DND-41 (cell line): ENCODE measurements around the gene SERINC2.
"Not testable (repeated sequence)": the region's sequence is repeated elsewhere in the genome, so short reads cannot be mapped to it uniquely, and the experiment has no call there.

Experiments used
- ATAC-seq: fragments of 200-7000 bp; cut with Tn5 transposase; 3 replicates; pipeline ENCODE4 v1.9.1; 2021; ENCODE audit warnings: low read depth; ENCODE audit not compliant: insufficient read depth
- DNase-seq: peaks from one replicate; pipeline ENCODE4 v3.0.0-alpha.2; 2020
- H2AFZ ChIP-seq: 2 replicates; pipeline ENCODE4 v1.6.0; 2012; ENCODE audit warnings: low read depth, low read length
- H3K27ac ChIP-seq: 2 replicates; pipeline ENCODE4 v1.5.1; 2012; ENCODE audit warnings: low read length, inconsistent platforms
- H3K27me3 ChIP-seq: fragments of 200-600 bp; sonication (generic); 2 replicates; pipeline ENCODE4 v1.6.0; 2012; ENCODE audit warnings: low read length, mild to moderate bottlenecking, inconsistent platforms; ENCODE audit not compliant: insufficient read depth, poor library complexity
- H3K36me3 ChIP-seq: 2 replicates; pipeline ENCODE4 v1.5.1; 2012; ENCODE audit warnings: low read length, inconsistent platforms; ENCODE audit not compliant: insufficient read depth
- H3K4me1 ChIP-seq: 2 replicates; pipeline ENCODE4 v1.5.1; 2012; ENCODE audit warnings: mild to moderate bottlenecking, low read length; ENCODE audit not compliant: insufficient read depth
- H3K4me2 ChIP-seq: 2 replicates; pipeline ENCODE4 v1.6.0; 2012; ENCODE audit warnings: mild to moderate bottlenecking, moderate library complexity, low read length, inconsistent platforms; ENCODE audit not compliant: insufficient read depth
- H3K4me3 ChIP-seq, 2 experiments: fragments of 200-600 bp in 1 of 2; shearing (Covaris generic) in 1 of 2; 2 replicates each; pipeline ENCODE4 v1.5.1; 2012 to 2016; ENCODE audit warnings: inconsistent platforms in 2 of 2, low read length in 2 of 2, mild to moderate bottlenecking in 2 of 2, low read depth in 1 of 2, moderate library complexity in 1 of 2
- H3K79me2 ChIP-seq: 2 replicates; pipeline ENCODE4 v1.6.0; 2012; ENCODE audit warnings: low read length, inconsistent platforms; ENCODE audit not compliant: insufficient read depth
- H3K9ac ChIP-seq: 2 replicates; pipeline ENCODE4 v1.6.0; 2012; ENCODE audit warnings: low read depth, mild to moderate bottlenecking, inconsistent platforms, low read length, moderate library complexity
- H3K9me3 ChIP-seq: 2 replicates; pipeline ENCODE4 v1.5.1; 2012; ENCODE audit warnings: low read length, moderate library complexity, mild to moderate bottlenecking, inconsistent platforms; ENCODE audit not compliant: insufficient read depth, severe bottlenecking
- H4K20me1 ChIP-seq: 2 replicates; pipeline ENCODE4 v1.6.0; 2012; ENCODE audit warnings: low read length; ENCODE audit not compliant: insufficient read depth
- CTCF ChIP-seq: IDR thresholded peaks from 2 replicates; pipeline ENCODE4 v1.5.1; 2012; ENCODE audit warnings: borderline replicate concordance, low read length, moderate library complexity, mild to moderate bottlenecking; ENCODE audit not compliant: poor library complexity, severe bottlenecking; ENCODE audit errors: extremely low read depth
- EZH2 ChIP-seq: IDR thresholded peaks from 3 replicates; pipeline ENCODE4 v1.6.1; 2012; ENCODE audit warnings: borderline replicate concordance, low read depth, mild to moderate bottlenecking, moderate library complexity, low read length, inconsistent platforms; ENCODE audit not compliant: severe bottlenecking

The SERINC2 gene

GRCh38 chr1:31381394-31382294 is 31.4 kb upstream of the SERINC2 start:
- ATAC-seq (no peak), DNase-seq (no peak)
- TF ChIP-seq EZH2 (no peak), CTCF (no peak)
- Histone ChIP-seq H3K4me3 (no peak overlapping the region), H3K36me3 (no peaks in the 10 kb centered on the region), H3K4me1 (no peaks in the 10 kb centered on the region), H3K27ac (no peak overlapping the region), H3K9ac (no peak overlapping the region), H4K20me1 (no peaks in the 10 kb centered on the region), H2AFZ (no peak overlapping the region), H3K27me3 (no peaks in the 10 kb centered on the region), H3K79me2 (no peaks in the 10 kb centered on the region), H3K9me3 (no peaks in the 10 kb centered on the region), H3K4me2 (no peak overlapping the region)

- no peak overlapping the region for H2AFZ ChIP-seq
- H3K27me3 ChIP-seq = no peaks in the 10 kb centered on the region
- H3K36me3 ChIP-seq = no peaks in the 10 kb centered on the region
- H3K4me1 ChIP-seq = no peaks in the 10 kb centered on the region
- no peaks in the 10 kb centered on the region for H4K20me1 ChIP-seq
- TF ChIP-seq EZH2 (no peak), CTCF (no peak)
- no peak overlapping the region for H3K4me3 ChIP-seq
- no peaks in the 10 kb centered on the region for H3K9me3 ChIP-seq
- no peak overlapping the region for H3K4me2 ChIP-seq
- H3K9ac ChIP-seq = no peak overlapping the region
- H3K27ac ChIP-seq = no peak overlapping the region
- DNase-seq (no peak), ATAC-seq (no peak)
- no peaks in the 10 kb centered on the region for H3K79me2 ChIP-seq
Measured at GRCh38 chr1:31382379-31382989, 30.5 kb upstream of the SERINC2 start.

GRCh38 chr1:31383967-31384366 is 29.0 kb upstream of the SERINC2 start:
- H3K4me1 ChIP-seq = no peaks in the 10 kb centered on the region
- DNase-seq (no peak), ATAC-seq (no peak)
- H3K9me3 ChIP-seq = no peaks in the 10 kb centered on the region
- H3K27ac ChIP-seq = no peak overlapping the region
- H3K27me3 ChIP-seq = no peaks in the 10 kb centered on the region
- no peak overlapping the region for H3K9ac ChIP-seq
- H3K79me2 ChIP-seq = no peaks in the 10 kb centered on the region
- H4K20me1 ChIP-seq = no peaks in the 10 kb centered on the region
- no peak overlapping the region for H3K4me3 ChIP-seq
- no peak overlapping the region for H3K4me2 ChIP-seq
- H3K36me3 ChIP-seq = no peaks in the 10 kb centered on the region
- TF ChIP-seq EZH2 (no peak), CTCF (no peak)
- H2AFZ ChIP-seq = no peak overlapping the region

GRCh38 chr1:31386576-31387243 is 26.3 kb upstream of the SERINC2 start:
- H4K20me1 ChIP-seq, ATAC-seq, H3K27ac ChIP-seq, DNase-seq, H3K36me3 ChIP-seq, H3K4me3 ChIP-seq, H3K79me2 ChIP-seq, H3K9ac ChIP-seq, H3K27me3 ChIP-seq, H3K4me2 ChIP-seq, H3K9me3 ChIP-seq, H3K4me1 ChIP-seq, H2AFZ ChIP-seq: not testable (repeated sequence)
